ENCODE measurements around the gene HIP1R.

GRCh38 chr12:122858591-122859302 is 23.5 kb downstream of the HIP1R start:
- TF ChIP-seq EZH2 (IDR thresholded peaks at IDR 0.05; ENCODE audit: low read depth, low read length, severe bottlenecking) (no peak), NRF1 (IDR thresholded peaks at IDR 0.05; ENCODE audit: low read depth, low read length) (no peak), CTCF (IDR thresholded peaks at IDR 0.05; ENCODE audit: control extremely low read depth in 1 of 3, insufficient read depth in 1 of 3, low read depth in 1 of 3, low read length in 3 of 3) (no peak), PHF8 (conservative IDR thresholded peaks at IDR 0.05; ENCODE audit: low read depth, low read length) (no peak), ATF3 (IDR thresholded peaks at IDR 0.05; ENCODE audit: insufficient read depth, low read depth, low read length) (no peak), JUND (IDR thresholded peaks at IDR 0.05; ENCODE audit: low read length) (no peak), RAD21 (IDR thresholded peaks at IDR 0.05 in 1 of 2, conservative IDR thresholded peaks at IDR 0.05 in 1 of 2; ENCODE audit: low read depth in 2 of 2, low read length in 2 of 2) (no peak), CHD2 (IDR thresholded peaks at IDR 0.05; ENCODE audit: low read length) (no peak), EGR1 (IDR thresholded peaks at IDR 0.05; ENCODE audit: borderline replicate concordance, low read depth, low read length) (no peak), RNF2 (IDR thresholded peaks at IDR 0.05; ENCODE audit: borderline replicate concordance, low read depth, low read length, missing control alignments, poor library complexity, severe bottlenecking) (no peak), POLR2A (IDR thresholded peaks at IDR 0.05; ENCODE audit: control extremely low read depth in 1 of 2, low read depth in 2 of 2, low read length in 2 of 2) (no peak)
